Hepatocyte (in vitro differentiated cells): Measurements from ENCODE around the gene AUTS2. TPM values are rescaled to one million over a fixed set of nuclear protein-coding genes. Genes with fewer than 3 reads are reported as not detected.

ENCODE experiments used
- DNase-seq: peaks from one replicate; pipeline ENCODE4 v3.0.0-alpha.2; 2016; ENCODE audit warnings: low spot score
- H2AFZ ChIP-seq: fragments of 200-600 bp; sonication (generic); 2 replicates; pipeline ENCODE4 v1.6.0; 2016; ENCODE audit warnings: antibody characterized with exemption, mild to moderate bottlenecking
- H3K27ac ChIP-seq: fragments of 200-600 bp; sonication (generic); 2 replicates; pipeline ENCODE4 v1.5.1; 2016; ENCODE audit warnings: mild to moderate bottlenecking
- H3K27me3 ChIP-seq: fragments of 200-600 bp; sonication (generic); 2 replicates; pipeline ENCODE4 v1.6.1; 2016
- H3K36me3 ChIP-seq: fragments of 200-600 bp; sonication (generic); replicated peaks from 2 replicates; pipeline ENCODE4 v1.5.1; 2016; ENCODE audit warnings: low read depth; ENCODE audit not compliant: insufficient read depth
- H3K4me1 ChIP-seq: fragments of 200-600 bp; sonication (generic); 2 replicates; pipeline ENCODE4 v1.5.1; 2016; ENCODE audit warnings: mild to moderate bottlenecking, moderate library complexity; ENCODE audit not compliant: insufficient read depth
- H3K4me2 ChIP-seq: fragments of 200-600 bp; sonication (generic); 2 replicates; pipeline ENCODE4 v1.6.0; 2016
- H3K4me3 ChIP-seq: fragments of 200-600 bp; sonication (generic); 2 replicates; pipeline ENCODE4 v1.5.1; 2016; ENCODE audit warnings: mild to moderate bottlenecking
- H3K79me2 ChIP-seq: fragments of 200-600 bp; sonication (generic); 2 replicates; pipeline ENCODE4 v1.6.0; 2017; ENCODE audit warnings: mild to moderate bottlenecking
- H3K9me2 ChIP-seq: fragments of 200-600 bp; sonication (generic); replicated peaks from 2 replicates; pipeline ENCODE4 v1.6.0; 2017; ENCODE audit warnings: mild to moderate bottlenecking; ENCODE audit not compliant: insufficient read depth
- H3K9me3 ChIP-seq: fragments of 200-600 bp; sonication (generic); 2 replicates; pipeline ENCODE4 v1.5.1; 2016; ENCODE audit warnings: low read depth, mild to moderate bottlenecking
- H4K20me1 ChIP-seq: fragments of 200-600 bp; sonication (generic); 2 replicates; pipeline ENCODE4 v1.6.0; 2016; ENCODE audit warnings: mild to moderate bottlenecking; ENCODE audit not compliant: insufficient read depth, poor library complexity, severe bottlenecking
- EZH2 ChIP-seq: fragments of 200-600 bp; sonication (generic); IDR thresholded peaks from 2 replicates; pipeline ENCODE4 v1.6.1; 2016; ENCODE audit warnings: antibody characterized with exemption, mild to moderate bottlenecking, borderline replicate concordance
- EZH2phosphoT487 ChIP-seq: fragments of 200-600 bp; sonication (generic); IDR thresholded peaks from one replicate; pipeline ENCODE4 v1.6.1; 2018; ENCODE audit warnings: antibody characterized with exemption, mild to moderate bottlenecking, low read depth, moderate library complexity; ENCODE audit not compliant: unreplicated experiment, severe bottlenecking
- WGBS: methylation state at CpG from one replicate; pipeline ENCODE4 v1.1.6; 2016; ENCODE audit warnings: low lambda C conversion rate; ENCODE audit errors: missing lambda C conversion rate; 5-methylcytosine and 5-hydroxymethylcytosine counted together
- polyA plus RNA-seq: library from polyadenylated mRNA; unstranded; fragments of >200 nt; fragmentation: Nextera tagmentation; extraction: Ambion mirVana; gene quantifications from 2 replicates; pipeline ENCODE4 v1.2.1, GENCODE V29; 2016
- total RNA-seq: library from RNA; depleted of rRNA; stranded (reverse); fragments of >200 nt; gene quantifications from 2 replicates; pipeline ENCODE4 v1.2.3, GENCODE V29; 2014
- TF ChIP-seq, protein P1 (sequence below): fragments of 200-600 bp; sonication (generic); IDR thresholded peaks from 2 replicates; pipeline ENCODE4 v1.5.1; 2016; ENCODE audit warnings: antibody characterized with exemption, mild to moderate bottlenecking; ENCODE audit not compliant: poor library complexity

The AUTS2 gene
- total and polyA plus RNA-seq, 2 experiments from 2014 or later = 34.4 to 40.9 TPM

DNA sequence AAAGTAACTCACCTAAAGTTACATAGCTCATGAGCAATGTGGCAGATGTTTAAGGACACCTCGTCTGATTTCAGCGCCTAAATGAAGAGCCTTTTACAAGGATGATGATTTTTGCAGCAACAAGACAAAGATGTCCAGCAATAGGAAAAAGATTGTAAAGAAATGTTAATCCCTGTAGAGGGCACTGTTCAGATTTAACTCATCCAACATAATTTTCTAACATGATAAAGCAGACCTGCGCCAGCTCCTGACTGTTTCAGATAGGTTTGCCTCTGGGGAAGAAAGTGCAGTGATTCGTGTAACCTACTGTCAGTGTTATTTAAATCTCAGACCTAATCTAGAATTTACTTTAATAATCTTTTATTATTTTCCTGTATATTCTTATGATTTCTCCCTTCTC lies 595.2 kb downstream of the AUTS2 start:
- no peak for TF ChIP-seq EZH2phosphoT487
- TF ChIP-seq, protein P1, sequence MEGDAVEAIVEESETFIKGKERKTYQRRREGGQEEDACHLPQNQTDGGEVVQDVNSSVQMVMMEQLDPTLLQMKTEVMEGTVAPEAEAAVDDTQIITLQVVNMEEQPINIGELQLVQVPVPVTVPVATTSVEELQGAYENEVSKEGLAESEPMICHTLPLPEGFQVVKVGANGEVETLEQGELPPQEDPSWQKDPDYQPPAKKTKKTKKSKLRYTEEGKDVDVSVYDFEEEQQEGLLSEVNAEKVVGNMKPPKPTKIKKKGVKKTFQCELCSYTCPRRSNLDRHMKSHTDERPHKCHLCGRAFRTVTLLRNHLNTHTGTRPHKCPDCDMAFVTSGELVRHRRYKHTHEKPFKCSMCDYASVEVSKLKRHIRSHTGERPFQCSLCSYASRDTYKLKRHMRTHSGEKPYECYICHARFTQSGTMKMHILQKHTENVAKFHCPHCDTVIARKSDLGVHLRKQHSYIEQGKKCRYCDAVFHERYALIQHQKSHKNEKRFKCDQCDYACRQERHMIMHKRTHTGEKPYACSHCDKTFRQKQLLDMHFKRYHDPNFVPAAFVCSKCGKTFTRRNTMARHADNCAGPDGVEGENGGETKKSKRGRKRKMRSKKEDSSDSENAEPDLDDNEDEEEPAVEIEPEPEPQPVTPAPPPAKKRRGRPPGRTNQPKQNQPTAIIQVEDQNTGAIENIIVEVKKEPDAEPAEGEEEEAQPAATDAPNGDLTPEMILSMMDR = peak; percentile 44
- TF ChIP-seq EZH2 = no peak
- DNase-seq = peak; percentile 45
- 87% methylated on average over 4 of the region's 4 CpGs for WGBS

DNA sequence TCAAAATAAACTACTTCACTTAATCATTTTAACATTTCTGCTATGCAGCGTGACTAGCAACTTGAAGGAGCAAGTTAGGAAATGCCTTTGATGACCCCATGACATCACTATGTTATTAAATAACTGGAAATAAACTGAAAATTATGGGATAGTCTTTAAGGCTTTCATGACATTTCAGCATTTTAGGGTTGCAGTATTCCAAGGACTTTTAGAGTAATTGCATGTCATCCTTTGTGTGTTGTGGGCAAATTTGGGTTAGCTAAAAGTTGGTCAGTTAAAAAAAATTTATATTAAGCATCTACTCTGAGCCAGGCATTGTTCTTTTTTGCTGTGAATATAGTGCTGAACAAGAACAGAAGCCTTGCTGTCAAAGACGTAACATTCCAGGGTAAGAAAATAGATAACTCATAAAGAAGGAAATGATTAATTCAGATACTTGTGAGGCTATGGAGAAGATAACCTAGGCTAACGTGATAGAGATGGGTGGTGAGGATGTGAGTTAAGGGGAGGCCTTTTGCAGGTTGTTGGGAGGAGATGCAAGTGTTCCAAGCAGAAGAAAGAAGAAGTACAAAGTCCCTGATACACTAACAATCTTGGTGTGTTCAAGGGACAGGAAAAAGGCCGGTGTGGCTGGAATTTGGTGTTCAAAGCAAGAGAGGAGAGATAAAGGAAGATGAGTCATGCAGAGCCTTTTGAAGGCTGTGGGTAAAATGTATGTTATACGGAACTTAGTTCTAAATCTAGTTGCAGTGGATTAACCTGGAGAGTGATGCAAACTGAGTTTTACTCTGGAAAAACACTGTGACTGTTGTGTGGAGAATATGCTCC lies 610.2 kb downstream of the AUTS2 start:
- Histone ChIP-seq H3K4me1 (peaks cover 9% of the 10 kb centered on the region), H3K9me2 (no peaks in the 10 kb centered on the region), H3K79me2 (no peaks in the 10 kb centered on the region), H3K4me2 (no peak overlapping the region), H3K36me3 (no peaks in the 10 kb centered on the region), H3K9me3 (no peaks in the 10 kb centered on the region), H2AFZ (no peak overlapping the region), H3K27ac (peak overlapping the region; percentile 58), H3K4me3 (no peak overlapping the region), H3K27me3 (no peaks in the 10 kb centered on the region), H4K20me1 (no peaks in the 10 kb centered on the region)
- 55% methylated on average over 5 of the region's 5 CpGs for WGBS
- DNase-seq = peak; percentile 61
- TF ChIP-seq EZH2phosphoT487 (no peak), EZH2 (no peak)
- TF ChIP-seq, protein P1 = no peak

More for the DNA sequence above, 595.2 kb downstream of the AUTS2 start:
- Histone ChIP-seq H3K79me2 (no peaks in the 10 kb centered on the region), H2AFZ (no peak overlapping the region), H3K4me1 (no peaks in the 10 kb centered on the region), H3K4me3 (no peak overlapping the region), H3K27ac (no peak overlapping the region), H4K20me1 (no peaks in the 10 kb centered on the region), H3K27me3 (no peaks in the 10 kb centered on the region), H3K9me2 (no peaks in the 10 kb centered on the region), H3K4me2 (no peak overlapping the region), H3K36me3 (no peaks in the 10 kb centered on the region), H3K9me3 (no peaks in the 10 kb centered on the region)

- WGBS = 65% methylated on average over 5 of the region's 5 CpGs
- H3K4me3 ChIP-seq = no peak overlapping the region
- DNase-seq = no peak
Observed at GRCh38 chr7:70210200-70210935, 612.1 kb downstream of the AUTS2 start.

More at GRCh38 chr7:70210200-70210935, 612.1 kb downstream of the AUTS2 start:
- Histone ChIP-seq H3K36me3 (no peaks in the 10 kb centered on the region), H4K20me1 (no peaks in the 10 kb centered on the region), H3K4me2 (no peak overlapping the region), H3K27ac (no peak overlapping the region), H3K4me1 (peaks cover 14% of the 10 kb centered on the region), H3K9me3 (no peaks in the 10 kb centered on the region), H3K27me3 (no peaks in the 10 kb centered on the region), H2AFZ (no peak overlapping the region), H3K9me2 (no peaks in the 10 kb centered on the region), H3K79me2 (no peaks in the 10 kb centered on the region)
- TF ChIP-seq, protein P1 = no peak
- TF ChIP-seq EZH2phosphoT487 (no peak), EZH2 (no peak)
